IPS-20b (cell line): ENCODE data around the gene RPLP2.

Experiments used
- H3K27ac ChIP-seq: one replicate; pipeline ENCODE4 v1.5.1; 2013; ENCODE audit warnings: low read length
- H3K27me3 ChIP-seq: 2 replicates; pipeline ENCODE4 v1.6.1; 2013; ENCODE audit warnings: mild to moderate bottlenecking, low read length, inconsistent platforms; ENCODE audit not compliant: insufficient read depth
- H3K36me3 ChIP-seq: 2 replicates; pipeline ENCODE4 v1.6.1; 2013; ENCODE audit warnings: low read depth, mild to moderate bottlenecking, inconsistent platforms, low read length, moderate library complexity; ENCODE audit not compliant: insufficient read depth
- H3K4me1 ChIP-seq: 2 replicates; pipeline ENCODE4 v1.6.1; 2013; ENCODE audit warnings: mild to moderate bottlenecking, control low read depth, inconsistent platforms, low read length, moderate library complexity; ENCODE audit not compliant: insufficient read depth
- H3K4me3 ChIP-seq: 2 replicates; pipeline ENCODE4 v1.5.1; 2013; ENCODE audit warnings: mild to moderate bottlenecking, low read length, inconsistent platforms
- H3K9ac ChIP-seq: 2 replicates; pipeline ENCODE4 v1.6.1; 2013; ENCODE audit warnings: low read depth, mild to moderate bottlenecking, inconsistent platforms, low read length, moderate library complexity
- H3K9me3 ChIP-seq: 2 replicates; pipeline ENCODE4 v1.6.1; 2013; ENCODE audit warnings: mild to moderate bottlenecking, low read depth, low read length, inconsistent platforms; ENCODE audit not compliant: insufficient read depth

RPLP2 gene

GRCh38 chr11:846496-847098 lies 36.8 kb downstream of the RPLP2 start:
- Histone ChIP-seq H3K4me1 (peaks cover 20% of the 10 kb centered on the region), H3K36me3 (no peaks in the 10 kb centered on the region), H3K9me3 (no peaks in the 10 kb centered on the region), H3K4me3 (no peak overlapping the region), H3K27ac (no peak overlapping the region), H3K27me3 (peaks cover 22% of the 10 kb centered on the region), H3K9ac (no peak overlapping the region)

- H3K9ac ChIP-seq: no peak overlapping the region
- H3K4me3 ChIP-seq: no peak overlapping the region
- peaks cover 22% of the 10 kb centered on the region for H3K27me3 ChIP-seq
- no peaks in the 10 kb centered on the region for H3K9me3 ChIP-seq
- no peaks in the 10 kb centered on the region for H3K36me3 ChIP-seq
- H3K27ac ChIP-seq: no peak overlapping the region
- peaks cover 22% of the 10 kb centered on the region for H3K4me1 ChIP-seq
These were observed 38.1 kb downstream of the RPLP2 start for GRCh38 chr11:847876-848275.

GRCh38 chr11:848380-848931 lies 38.7 kb downstream of the RPLP2 start:
- Histone ChIP-seq H3K9ac (no peak overlapping the region), H3K9me3 (no peaks in the 10 kb centered on the region), H3K27ac (no peak overlapping the region), H3K27me3 (peaks cover 22% of the 10 kb centered on the region), H3K4me1 (peaks cover 22% of the 10 kb centered on the region), H3K4me3 (peak overlapping the region; percentile 64; the same call in 1 of the 2 replicates), H3K36me3 (no peaks in the 10 kb centered on the region)

GRCh38 chr11:849104-849824 lies 39.5 kb downstream of the RPLP2 start:
- H3K9ac ChIP-seq: no peak overlapping the region
- no peaks in the 10 kb centered on the region for H3K36me3 ChIP-seq
- no peak overlapping the region for H3K27ac ChIP-seq
- H3K27me3 ChIP-seq: peaks cover 22% of the 10 kb centered on the region
- H3K9me3 ChIP-seq: no peaks in the 10 kb centered on the region
- H3K4me3 ChIP-seq: peak overlapping the region; percentile 64; the same call in 1 of the 2 replicates
- H3K4me1 ChIP-seq: peaks cover 22% of the 10 kb centered on the region

GRCh38 chr11:849951-850774 lies 40.4 kb downstream of the RPLP2 start:
- Histone ChIP-seq H3K9me3 (no peaks in the 10 kb centered on the region), H3K36me3 (no peaks in the 10 kb centered on the region), H3K27me3 (peaks cover 22% of the 10 kb centered on the region), H3K4me1 (peaks cover 21% of the 10 kb centered on the region), H3K9ac (peak overlapping the region; percentile 58; the same call in 1 of the 2 replicates), H3K27ac (no peak overlapping the region), H3K4me3 (peak overlapping the region; percentile 71)

- H3K4me3 ChIP-seq: peak overlapping the region; percentile 71
- H3K36me3 ChIP-seq: no peaks in the 10 kb centered on the region
- peaks cover 14% of the 10 kb centered on the region for H3K4me1 ChIP-seq
- peaks cover 22% of the 10 kb centered on the region for H3K27me3 ChIP-seq
- no peak overlapping the region for H3K27ac ChIP-seq
- H3K9ac ChIP-seq: peak overlapping the region; percentile 48; the same call in 1 of the 2 replicates
- no peaks in the 10 kb centered on the region for H3K9me3 ChIP-seq
These were observed 41.3 kb downstream of the RPLP2 start for GRCh38 chr11:850775-851763.

- Histone ChIP-seq H3K4me3 (no peak overlapping the region), H3K27me3 (peaks cover 22% of the 10 kb centered on the region), H3K27ac (no peak overlapping the region), H3K36me3 (no peaks in the 10 kb centered on the region), H3K9ac (no peak overlapping the region), H3K9me3 (no peaks in the 10 kb centered on the region), H3K4me1 (peaks cover 14% of the 10 kb centered on the region)
These were observed 43.0 kb downstream of the RPLP2 start for GRCh38 chr11:852762-853161.

- Histone ChIP-seq H3K9me3 (no peaks in the 10 kb centered on the region), H3K27ac (no peak overlapping the region), H3K4me1 (peaks cover 9% of the 10 kb centered on the region), H3K9ac (no peak overlapping the region), H3K4me3 (no peak overlapping the region), H3K27me3 (peaks cover 15% of the 10 kb centered on the region; the same call in 1 of the 2 replicates), H3K36me3 (no peaks in the 10 kb centered on the region)
These were observed 44.1 kb downstream of the RPLP2 start for GRCh38 chr11:853682-854448.

- Histone ChIP-seq H3K36me3 (no peaks in the 10 kb centered on the region), H3K4me1 (peaks cover 8% of the 10 kb centered on the region), H3K27ac (no peak overlapping the region), H3K4me3 (no peak overlapping the region), H3K27me3 (peaks cover 13% of the 10 kb centered on the region; the same call in 1 of the 2 replicates), H3K9me3 (no peaks in the 10 kb centered on the region), H3K9ac (no peak overlapping the region; the same call in 1 of the 2 replicates)
These were observed 45.0 kb downstream of the RPLP2 start for GRCh38 chr11:854601-855329.

GRCh38 chr11:855330-855674 lies 45.5 kb downstream of the RPLP2 start:
- H3K4me1 ChIP-seq: peaks cover 8% of the 10 kb centered on the region
- no peaks in the 10 kb centered on the region for H3K36me3 ChIP-seq
- no peak overlapping the region for H3K9ac ChIP-seq

More at GRCh38 chr11:855330-855674, 45.5 kb downstream of the RPLP2 start:
- H3K4me3 ChIP-seq: no peak overlapping the region
- no peak overlapping the region for H3K27ac ChIP-seq
- no peaks in the 10 kb centered on the region for H3K9me3 ChIP-seq
- H3K27me3 ChIP-seq: peaks cover 10% of the 10 kb centered on the region; the same call in 1 of the 2 replicates
